ENCODE results near the gene P4HTM.

P4HTM gene

GRCh38 chr3:48989796-48990635 lies at the start of gene P4HTM:
Gene P4HTM, plus strand, starts transcription at chr3:48990241. Its CDS starts 16 bp downstream, at chr3:48990257.
- peak; percentile 83 for DNase-seq (ENCODE audit: low spot score)

GRCh38 chr3:48945432-48945831 lies 44.6 kb upstream of the P4HTM start:
- no peak for DNase-seq (ENCODE audit: low spot score)

- DNase-seq (ENCODE audit: low spot score): no peak
Observed at GRCh38 chr3:48945891-48946549, 44.0 kb upstream of the P4HTM start.

GRCh38 chr3:48949376-48949717 lies 40.7 kb upstream of the P4HTM start:
- DNase-seq (ENCODE audit: low spot score): no peak

- no peak for DNase-seq (ENCODE audit: low spot score)
Observed at GRCh38 chr3:48950051-48950450, 40.0 kb upstream of the P4HTM start.

- DNase-seq (ENCODE audit: low spot score): no peak
Observed at GRCh38 chr3:48951764-48952163, 38.3 kb upstream of the P4HTM start.

GRCh38 chr3:48952510-48953118 lies 37.4 kb upstream of the P4HTM start:
- no peak for DNase-seq (ENCODE audit: low spot score)

GRCh38 chr3:48957006-48957705 lies 32.9 kb upstream of the P4HTM start:
- DNase-seq (ENCODE audit: low spot score): no peak

- no peak for DNase-seq (ENCODE audit: low spot score)
Observed at GRCh38 chr3:48960841-48961413, 29.1 kb upstream of the P4HTM start.

- DNase-seq (ENCODE audit: low spot score): no peak
Observed at GRCh38 chr3:48962340-48962739, 27.7 kb upstream of the P4HTM start.

- DNase-seq (ENCODE audit: low spot score): no peak
Observed at GRCh38 chr3:48962939-48963338, 27.1 kb upstream of the P4HTM start.

GRCh38 chr3:48963591-48963990 lies 26.4 kb upstream of the P4HTM start:
- DNase-seq (ENCODE audit: low spot score): no peak

- DNase-seq (ENCODE audit: low spot score): no peak
Observed at GRCh38 chr3:48966367-48966766, 23.7 kb upstream of the P4HTM start.

- no peak for DNase-seq (ENCODE audit: low spot score)
Observed at GRCh38 chr3:48966876-48967361, 23.1 kb upstream of the P4HTM start.

- no peak for DNase-seq (ENCODE audit: low spot score)
Observed at GRCh38 chr3:48970586-48970985, 19.5 kb upstream of the P4HTM start.

GRCh38 chr3:48974076-48974864 lies 15.8 kb upstream of the P4HTM start:
- DNase-seq (ENCODE audit: low spot score): no peak

- no peak for DNase-seq (ENCODE audit: low spot score)
Observed at GRCh38 chr3:48979451-48979850, 10.6 kb upstream of the P4HTM start.

- DNase-seq (ENCODE audit: low spot score): no peak
Observed at GRCh38 chr3:48980295-48980694, 9.7 kb upstream of the P4HTM start.

GRCh38 chr3:48982016-48982415 lies 8.0 kb upstream of the P4HTM start:
- no peak for DNase-seq (ENCODE audit: low spot score)

GRCh38 chr3:48982686-48983085 lies 7.4 kb upstream of the P4HTM start:
- DNase-seq (ENCODE audit: low spot score): no peak

GRCh38 chr3:48983096-48983495 lies 6.9 kb upstream of the P4HTM start:
- DNase-seq (ENCODE audit: low spot score): no peak
